ENCODE results near the gene FRMPD4.

Gene FRMPD4

GRCh38 chrX:12704706-12705105 is 566.4 kb downstream of the FRMPD4 start:
- Histone ChIP-seq H3K36me3 (ENCODE audit: control insufficient read depth in 4 of 4, insufficient read depth in 4 of 4, low read length in 3 of 4) (no peaks in the 10 kb centered on the region), H3K27me3 (replicated peaks in 2 of 5; ENCODE audit: control insufficient read depth in 4 of 5, insufficient read depth in 5 of 5, low read length in 4 of 5) (peaks cover 0 to 2% (median 0%) of the 10 kb centered on the region in 5 experiments), H3K4me1 (ENCODE audit: control extremely low read depth in 1 of 4, control insufficient read depth in 4 of 4, insufficient read depth in 4 of 4, low read length in 3 of 4) (no peaks in the 10 kb centered on the region), H3K4me3 (ENCODE audit: control insufficient read depth in 1 of 7, extremely low read depth in 1 of 7, insufficient read depth in 4 of 7, low read depth in 2 of 7, low read length in 6 of 7) (no peak overlapping the region), H3K9me3 (ENCODE audit: control extremely low read depth in 1 of 5, control insufficient read depth in 4 of 5, insufficient read depth in 2 of 5, low read depth in 1 of 5, low read length in 4 of 5) (no peaks in the 10 kb centered on the region), H3K27ac (ENCODE audit: insufficient read depth in 1 of 2, low read depth in 1 of 2, low read length in 2 of 2, poor library complexity in 1 of 2, severe bottlenecking in 2 of 2) (no peak overlapping the region)
- no peak for DNase-seq
- ChIA-PET CTCF (no interaction called here), POLR2A (no interaction called here)
- 90% methylated on average over 5 of the region's 7 CpGs for WGBS (ENCODE audit: insufficient coverage)

GRCh38 chrX:12709047-12709446 is 570.8 kb downstream of the FRMPD4 start:
- CTCF ChIA-PET, result interaction anchor here (1.2 kb wide), 1 partner anchor 13 kb away, joined by 3 read pairs; no protein-coding TSS in a partner anchor
- Histone ChIP-seq H3K9me3 (ENCODE audit: control extremely low read depth in 1 of 5, control insufficient read depth in 4 of 5, insufficient read depth in 2 of 5, low read depth in 1 of 5, low read length in 4 of 5) (no peaks in the 10 kb centered on the region), H3K36me3 (ENCODE audit: control insufficient read depth in 4 of 4, insufficient read depth in 4 of 4, low read length in 3 of 4) (no peaks in the 10 kb centered on the region), H3K4me3 (ENCODE audit: control insufficient read depth in 1 of 7, extremely low read depth in 1 of 7, insufficient read depth in 4 of 7, low read depth in 2 of 7, low read length in 6 of 7) (no peak overlapping the region), H3K27ac (ENCODE audit: insufficient read depth in 1 of 2, low read depth in 1 of 2, low read length in 2 of 2, poor library complexity in 1 of 2, severe bottlenecking in 2 of 2) (no peak overlapping the region), H3K4me1 (ENCODE audit: control extremely low read depth in 1 of 4, control insufficient read depth in 4 of 4, insufficient read depth in 4 of 4, low read length in 3 of 4) (peaks cover 0 to 10% (median 6%) of the 10 kb centered on the region in 4 experiments), H3K27me3 (replicated peaks in 2 of 5; ENCODE audit: control insufficient read depth in 4 of 5, insufficient read depth in 5 of 5, low read length in 4 of 5) (no peaks in the 10 kb centered on the region)
- peak in 1 of 3 donors; percentile 5 for DNase-seq
- 93% methylated on average over 9 of the region's 9 CpGs for WGBS (ENCODE audit: insufficient coverage)
- POLR2A ChIA-PET, result no interaction called here

- Histone ChIP-seq H3K4me3 (ENCODE audit: control insufficient read depth in 1 of 7, extremely low read depth in 1 of 7, insufficient read depth in 4 of 7, low read depth in 2 of 7, low read length in 6 of 7) (peak overlapping the region in 1 of 7 experiments; percentile 10), H3K9me3 (ENCODE audit: control extremely low read depth in 1 of 5, control insufficient read depth in 4 of 5, insufficient read depth in 2 of 5, low read depth in 1 of 5, low read length in 4 of 5) (no peaks in the 10 kb centered on the region), H3K4me1 (ENCODE audit: control extremely low read depth in 1 of 4, control insufficient read depth in 4 of 4, insufficient read depth in 4 of 4, low read length in 3 of 4) (peaks cover 0 to 10% (median 6%) of the 10 kb centered on the region in 4 experiments), H3K36me3 (ENCODE audit: control insufficient read depth in 4 of 4, insufficient read depth in 4 of 4, low read length in 3 of 4) (no peaks in the 10 kb centered on the region), H3K27ac (ENCODE audit: insufficient read depth in 1 of 2, low read depth in 1 of 2, low read length in 2 of 2, poor library complexity in 1 of 2, severe bottlenecking in 2 of 2) (no peak overlapping the region), H3K27me3 (replicated peaks in 2 of 5; ENCODE audit: control insufficient read depth in 4 of 5, insufficient read depth in 5 of 5, low read length in 4 of 5) (no peaks in the 10 kb centered on the region)
- WGBS (ENCODE audit: insufficient coverage), result no CpG with 5 or more reads among the region's 4 CpGs
- DNase-seq, result peak in 2 of 3 donors; percentile 45 to 60
- POLR2A ChIA-PET, result no interaction called here
- CTCF ChIA-PET, result no interaction called here
Observed at GRCh38 chrX:12711435-12712040, 573.3 kb downstream of the FRMPD4 start.

GRCh38 chrX:12716574-12716973 is 578.3 kb downstream of the FRMPD4 start:
- CTCF ChIA-PET, result no interaction called here

GRCh38 chrX:12719837-12720236 is 581.6 kb downstream of the FRMPD4 start:
- no peaks in the 10 kb centered on the region for H3K36me3 ChIP-seq (ENCODE audit: control insufficient read depth in 4 of 4, insufficient read depth in 4 of 4, low read length in 3 of 4)
- ChIA-PET POLR2A (no interaction called here), CTCF (no interaction called here)
- DNase-seq, result no peak
- no peak overlapping the region for H3K4me3 ChIP-seq (ENCODE audit: control insufficient read depth in 1 of 7, extremely low read depth in 1 of 7, insufficient read depth in 4 of 7, low read depth in 2 of 7, low read length in 6 of 7)
- H3K27ac ChIP-seq (ENCODE audit: insufficient read depth in 1 of 2, low read depth in 1 of 2, low read length in 2 of 2, poor library complexity in 1 of 2, severe bottlenecking in 2 of 2), result no peak overlapping the region
- H3K27me3 ChIP-seq (replicated peaks in 2 of 5; ENCODE audit: control insufficient read depth in 4 of 5, insufficient read depth in 5 of 5, low read length in 4 of 5), result peaks cover 0 to 16% (median 2%) of the 10 kb centered on the region in 5 experiments
- H3K4me1 ChIP-seq (ENCODE audit: control extremely low read depth in 1 of 4, control insufficient read depth in 4 of 4, insufficient read depth in 4 of 4, low read length in 3 of 4), result no peaks in the 10 kb centered on the region
- peaks cover 0 to 2% (median 0%) of the 10 kb centered on the region in 5 experiments for H3K9me3 ChIP-seq (ENCODE audit: control extremely low read depth in 1 of 5, control insufficient read depth in 4 of 5, insufficient read depth in 2 of 5, low read depth in 1 of 5, low read length in 4 of 5)

More at GRCh38 chrX:12716574-12716973, 578.3 kb downstream of the FRMPD4 start:
- Histone ChIP-seq H3K4me1 (ENCODE audit: control extremely low read depth in 1 of 4, control insufficient read depth in 4 of 4, insufficient read depth in 4 of 4, low read length in 3 of 4) (peaks cover 0 to 9% (median 4%) of the 10 kb centered on the region in 4 experiments), H3K9me3 (ENCODE audit: control extremely low read depth in 1 of 5, control insufficient read depth in 4 of 5, insufficient read depth in 2 of 5, low read depth in 1 of 5, low read length in 4 of 5) (peaks cover 0 to 2% (median 0%) of the 10 kb centered on the region in 5 experiments), H3K36me3 (ENCODE audit: control insufficient read depth in 4 of 4, insufficient read depth in 4 of 4, low read length in 3 of 4) (no peaks in the 10 kb centered on the region), H3K27me3 (replicated peaks in 2 of 5; ENCODE audit: control insufficient read depth in 4 of 5, insufficient read depth in 5 of 5, low read length in 4 of 5) (peaks cover 0 to 15% (median 2%) of the 10 kb centered on the region in 5 experiments), H3K4me3 (ENCODE audit: control insufficient read depth in 1 of 7, extremely low read depth in 1 of 7, insufficient read depth in 4 of 7, low read depth in 2 of 7, low read length in 6 of 7) (no peak overlapping the region), H3K27ac (ENCODE audit: insufficient read depth in 1 of 2, low read depth in 1 of 2, low read length in 2 of 2, poor library complexity in 1 of 2, severe bottlenecking in 2 of 2) (no peak overlapping the region)
- 96% methylated on average over 14 of the region's 15 CpGs for WGBS (ENCODE audit: insufficient coverage)
- DNase-seq, result no peak
- POLR2A ChIA-PET, result no interaction called here

- H3K36me3 ChIP-seq (ENCODE audit: control insufficient read depth in 4 of 4, insufficient read depth in 4 of 4, low read length in 3 of 4), result no peaks in the 10 kb centered on the region
- ChIA-PET POLR2A (no interaction called here), CTCF (no interaction called here)
- H3K27ac ChIP-seq (ENCODE audit: insufficient read depth in 1 of 2, low read depth in 1 of 2, low read length in 2 of 2, poor library complexity in 1 of 2, severe bottlenecking in 2 of 2), result no peak overlapping the region
- no peaks in the 10 kb centered on the region for H3K4me1 ChIP-seq (ENCODE audit: control extremely low read depth in 1 of 4, control insufficient read depth in 4 of 4, insufficient read depth in 4 of 4, low read length in 3 of 4)
- peaks cover 0 to 16% (median 2%) of the 10 kb centered on the region in 5 experiments for H3K27me3 ChIP-seq (replicated peaks in 2 of 5; ENCODE audit: control insufficient read depth in 4 of 5, insufficient read depth in 5 of 5, low read length in 4 of 5)
- peak in 2 of 3 donors; percentile 8 to 9 for DNase-seq
- H3K4me3 ChIP-seq (ENCODE audit: control insufficient read depth in 1 of 7, extremely low read depth in 1 of 7, insufficient read depth in 4 of 7, low read depth in 2 of 7, low read length in 6 of 7), result no peak overlapping the region
- 70% methylated on average over 8 of the region's 8 CpGs for WGBS (ENCODE audit: insufficient coverage)
- peaks cover 0 to 2% (median 0%) of the 10 kb centered on the region in 5 experiments for H3K9me3 ChIP-seq (ENCODE audit: control extremely low read depth in 1 of 5, control insufficient read depth in 4 of 5, insufficient read depth in 2 of 5, low read depth in 1 of 5, low read length in 4 of 5)
Observed at GRCh38 chrX:12721042-12721441, 582.8 kb downstream of the FRMPD4 start.

GRCh38 chrX:12722314-12722713 is 584.0 kb downstream of the FRMPD4 start:
- ChIA-PET POLR2A (no interaction called here), CTCF (no interaction called here)
- no peaks in the 10 kb centered on the region for H3K36me3 ChIP-seq (ENCODE audit: control insufficient read depth in 4 of 4, insufficient read depth in 4 of 4, low read length in 3 of 4)
- H3K27ac ChIP-seq (ENCODE audit: insufficient read depth in 1 of 2, low read depth in 1 of 2, low read length in 2 of 2, poor library complexity in 1 of 2, severe bottlenecking in 2 of 2), result no peak overlapping the region
- no peak for DNase-seq
- H3K4me3 ChIP-seq (ENCODE audit: control insufficient read depth in 1 of 7, extremely low read depth in 1 of 7, insufficient read depth in 4 of 7, low read depth in 2 of 7, low read length in 6 of 7), result no peak overlapping the region
- H3K4me1 ChIP-seq (ENCODE audit: control extremely low read depth in 1 of 4, control insufficient read depth in 4 of 4, insufficient read depth in 4 of 4, low read length in 3 of 4), result no peaks in the 10 kb centered on the region
- peaks cover 0 to 2% (median 0%) of the 10 kb centered on the region in 5 experiments for H3K9me3 ChIP-seq (ENCODE audit: control extremely low read depth in 1 of 5, control insufficient read depth in 4 of 5, insufficient read depth in 2 of 5, low read depth in 1 of 5, low read length in 4 of 5)
- WGBS (ENCODE audit: insufficient coverage), result no CpG with 5 or more reads among the region's 1 CpG
- H3K27me3 ChIP-seq (replicated peaks in 2 of 5; ENCODE audit: control insufficient read depth in 4 of 5, insufficient read depth in 5 of 5, low read length in 4 of 5), result peaks cover 0 to 16% (median 2%) of the 10 kb centered on the region in 5 experiments

Data from common myeloid progenitor, CD34-positive (primary cell).